SK-N-SH treated with all-trans-retinoic acid at 6 μM for 48 hours (cell line): Measurements from ENCODE around the gene SORL1.
"Not testable (repeated sequence)": the region's sequence is repeated elsewhere in the genome, so short reads cannot be mapped to it uniquely, and the experiment has no call there.

Experiments used
- ATAC-seq: fragments of 200-7000 bp; cut with Tn5 transposase; 3 replicates; pipeline ENCODE4 v1.9.1; 2020; ENCODE audit warnings: mild to moderate bottlenecking, moderate library complexity
- ARNTL ChIP-seq: fragments of 450-650 bp; formaldehyde crosslinking; IDR thresholded peaks from 2 replicates; pipeline ENCODE4 v1.5.0; 2020; ENCODE audit warnings: low read depth, mild to moderate bottlenecking, moderate library complexity, borderline replicate concordance
- BACH2 ChIP-seq: fragments of 250-450 bp; sonication (Bioruptor Pico); IDR thresholded peaks from 2 replicates; pipeline ENCODE4 v1.9.0; 2021; ENCODE audit warnings: mild to moderate bottlenecking, borderline replicate concordance
- CREB5 ChIP-seq: fragments of 250-450 bp; sonication (Bioruptor Pico); IDR thresholded peaks from 2 replicates; pipeline ENCODE4 v1.5.1; 2020; ENCODE audit warnings: low read depth, mild to moderate bottlenecking, moderate library complexity
- CSDC2 ChIP-seq: fragments of 250-450 bp; sonication (Bioruptor Pico); IDR thresholded peaks from 2 replicates; pipeline ENCODE4 v1.5.0; 2020; ENCODE audit warnings: mild to moderate bottlenecking, moderate library complexity
- ESRRG ChIP-seq: fragments of 250-450 bp; sonication (Bioruptor Pico); IDR thresholded peaks from 2 replicates; pipeline ENCODE4 v1.6.1; 2021; ENCODE audit warnings: mild to moderate bottlenecking
- GLIS3 ChIP-seq: fragments of 250-450 bp; sonication (Bioruptor Pico); IDR thresholded peaks from 2 replicates; pipeline ENCODE4 v1.5.0; 2020; ENCODE audit warnings: mild to moderate bottlenecking, moderate library complexity
- OSR1 ChIP-seq: fragments of 250-450 bp; sonication (Bioruptor Pico); IDR thresholded peaks from 2 replicates; pipeline ENCODE4 v1.8.0; 2022; ENCODE audit warnings: moderate library complexity, mild to moderate bottlenecking, inconsistent platforms
- PATZ1 ChIP-seq: fragments of 250-450 bp; sonication (Bioruptor Pico); IDR thresholded peaks from 2 replicates; pipeline ENCODE4 v1.8.0; 2020; ENCODE audit warnings: mild to moderate bottlenecking, moderate library complexity, borderline replicate concordance
- POU6F1 ChIP-seq: fragments of 250-450 bp; sonication (Bioruptor Pico); IDR thresholded peaks from 2 replicates; pipeline ENCODE4 v1.8.0; 2021; ENCODE audit warnings: low read depth, mild to moderate bottlenecking, moderate library complexity, borderline replicate concordance
- RARB ChIP-seq: fragments of 250-450 bp; sonication (Bioruptor Pico); IDR thresholded peaks from 2 replicates; pipeline ENCODE4 v1.8.0; 2021; ENCODE audit warnings: mild to moderate bottlenecking, moderate library complexity
- SNAI2 ChIP-seq: fragments of 250-450 bp; sonication (Bioruptor Pico); IDR thresholded peaks from 2 replicates; pipeline ENCODE4 v1.5.0; 2020; ENCODE audit warnings: mild to moderate bottlenecking, moderate library complexity
- TCF4 ChIP-seq: fragments of 250-450 bp; sonication (Bioruptor Pico); IDR thresholded peaks from 2 replicates; pipeline ENCODE4 v1.8.0; 2021; ENCODE audit warnings: mild to moderate bottlenecking, moderate library complexity, borderline replicate concordance
- TOX ChIP-seq: fragments of 250-450 bp; sonication (Bioruptor Pico); IDR thresholded peaks from 2 replicates; pipeline ENCODE4 v1.8.0; 2021; ENCODE audit warnings: mild to moderate bottlenecking, moderate library complexity, borderline replicate concordance
- TSHZ2 ChIP-seq: fragments of 250-450 bp; sonication (Bioruptor Pico); IDR thresholded peaks from 2 replicates; pipeline ENCODE4 v1.5.0; 2020; ENCODE audit warnings: mild to moderate bottlenecking, moderate library complexity
- ZFP3 ChIP-seq: fragments of 250-450 bp; sonication (Bioruptor Pico); IDR thresholded peaks from 2 replicates; pipeline ENCODE4 v1.5.0; 2020; ENCODE audit warnings: mild to moderate bottlenecking, moderate library complexity
- ZFP30 ChIP-seq: fragments of 450-650 bp; formaldehyde crosslinking; IDR thresholded peaks from 2 replicates; pipeline ENCODE4 v1.5.0; 2022; ENCODE audit warnings: mild to moderate bottlenecking, moderate library complexity
- ZNF565 ChIP-seq: fragments of 450-650 bp; formaldehyde crosslinking; conservative IDR thresholded peaks from 2 replicates; pipeline ENCODE4 v1.5.0; 2020; ENCODE audit warnings: low read depth, mild to moderate bottlenecking, moderate library complexity
- ZNF70 ChIP-seq: fragments of 450-650 bp; formaldehyde crosslinking; IDR thresholded peaks from 2 replicates; pipeline ENCODE4 v1.5.0; 2020; ENCODE audit warnings: mild to moderate bottlenecking, moderate library complexity
- ZNF8 ChIP-seq: fragments of 450-650 bp; formaldehyde crosslinking; IDR thresholded peaks from 2 replicates; pipeline ENCODE4 v1.5.0; 2020; ENCODE audit warnings: mild to moderate bottlenecking, moderate library complexity
- TF ChIP-seq, protein P1 (sequence below): fragments of 250-450 bp; sonication (Bioruptor Pico); IDR thresholded peaks from 2 replicates; pipeline ENCODE4 v1.5.1; 2021; ENCODE audit warnings: mild to moderate bottlenecking, moderate library complexity

The SORL1 gene

GRCh38 chr11:121500717-121501116, 48.6 kb downstream of the SORL1 start:
- no peak for TF ChIP-seq ZNF565 (CRISPR knock-in tag)
- no peak for TF ChIP-seq SNAI2 (CRISPR knock-in tag)
- TF ChIP-seq ARNTL (CRISPR knock-in tag) = no peak
- TF ChIP-seq RARB (CRISPR knock-in tag) = no peak
- no peak for TF ChIP-seq CREB5
- TF ChIP-seq TOX (CRISPR knock-in tag) = no peak
- TF ChIP-seq GLIS3 (CRISPR knock-in tag) = no peak
- TF ChIP-seq POU6F1 (CRISPR knock-in tag) = no peak
- no peak for ATAC-seq

GRCh38 chr11:121503051-121503450, 50.9 kb downstream of the SORL1 start:
- TF ChIP-seq SNAI2 (CRISPR knock-in tag) (no peak), ZFP3 (CRISPR knock-in tag) (no peak), ARNTL (CRISPR knock-in tag) (no peak), POU6F1 (CRISPR knock-in tag) (no peak), CREB5 (no peak), ZNF565 (CRISPR knock-in tag) (no peak), OSR1 (CRISPR knock-in tag) (no peak), ESRRG (CRISPR knock-in tag) (no peak), CSDC2 (CRISPR knock-in tag) (no peak), TOX (CRISPR knock-in tag) (no peak), TCF4 (CRISPR knock-in tag) (no peak), RARB (CRISPR knock-in tag) (no peak), ZNF70 (CRISPR knock-in tag) (no peak), ZNF8 (no peak), ZFP30 (CRISPR knock-in tag) (no peak)
- TF ChIP-seq, protein P1, sequence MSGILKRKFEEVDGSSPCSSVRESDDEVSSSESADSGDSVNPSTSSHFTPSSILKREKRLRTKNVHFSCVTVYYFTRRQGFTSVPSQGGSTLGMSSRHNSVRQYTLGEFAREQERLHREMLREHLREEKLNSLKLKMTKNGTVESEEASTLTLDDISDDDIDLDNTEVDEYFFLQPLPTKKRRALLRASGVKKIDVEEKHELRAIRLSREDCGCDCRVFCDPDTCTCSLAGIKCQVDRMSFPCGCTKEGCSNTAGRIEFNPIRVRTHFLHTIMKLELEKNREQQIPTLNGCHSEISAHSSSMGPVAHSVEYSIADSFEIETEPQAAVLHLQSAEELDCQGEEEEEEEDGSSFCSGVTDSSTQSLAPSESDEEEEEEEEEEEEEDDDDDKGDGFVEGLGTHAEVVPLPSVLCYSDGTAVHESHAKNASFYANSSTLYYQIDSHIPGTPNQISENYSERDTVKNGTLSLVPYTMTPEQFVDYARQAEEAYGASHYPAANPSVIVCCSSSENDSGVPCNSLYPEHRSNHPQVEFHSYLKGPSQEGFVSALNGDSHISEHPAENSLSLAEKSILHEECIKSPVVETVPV (CRISPR knock-in tag) = no peak

GRCh38 chr11:121506237-121506636, 54.1 kb downstream of the SORL1 start:
- ATAC-seq = not testable (repeated sequence)

More at GRCh38 chr11:121503051-121503450, 50.9 kb downstream of the SORL1 start:
- no peak for ATAC-seq

- no peak for ATAC-seq
- TF ChIP-seq TSHZ2 (CRISPR knock-in tag) = no peak
- TF ChIP-seq TOX (CRISPR knock-in tag) = no peak
- TF ChIP-seq SNAI2 (CRISPR knock-in tag) = no peak
- TF ChIP-seq CREB5 = no peak
- TF ChIP-seq, protein P1 (CRISPR knock-in tag) = no peak
- TF ChIP-seq PATZ1 = no peak
- no peak for TF ChIP-seq CSDC2 (CRISPR knock-in tag)
- no peak for TF ChIP-seq ZFP30 (CRISPR knock-in tag)
- TF ChIP-seq ZFP3 (CRISPR knock-in tag) = no peak
- TF ChIP-seq BACH2 (CRISPR knock-in tag) = no peak
These were observed 56.3 kb downstream of the SORL1 start for GRCh38 chr11:121508449-121508848.
